Heart left ventricle (tissue), 13 donors: ENCODE results near the gene TUBB3.

Experiments
- POLR2A ChIP-seq, 2 donors: fragments of 450-650 bp; IDR thresholded peaks; one replicate each; pipeline ENCODE4 v1.6.1; 2017; ENCODE audit warnings: antibody characterized with exemption in 2 of 2, mild to moderate bottlenecking in 2 of 2, moderate library complexity in 2 of 2
- TF ChIP-seq, protein P1 (sequence below), 12 donors: fragments of 200-600 bp; sonication (generic) in 4 of 12; IDR thresholded peaks; one replicate each; pipeline versions ENCODE4 v1.5.0 to v1.8.0; 2018 to 2022; ENCODE audit warnings: antibody characterized with exemption in 12 of 12, mild to moderate bottlenecking in 5 of 12
- donor health status: ischemic (EF 13 %, LVEDD 7.1; RV severe dilation, severe dysfunction).
- donor health status: DM: no; HTN: yes; CAD: no.
- donor health status: DM: no; HTN: no; CAD: no.
- donor health status: ischemic (EF 25% LVEDD 6.9; RV normal size, moderate dysfunction).
- donor health status: ischemic (EF 25% LVEDD 5.7; RV mildly dilated, moderate dysfunction).
- donor health status: ischemic (EF 35%, LVEDD 5.7; RV mildly dilated, moderate dysfunction).
- donor health status: nonischemic (EF 11% LVEDD 7.7; RV severe dilation, severe dysfunction).
- donor health status: DM: yes; HTN: yes; CAD: no.
- donor health status: PGD.
- donor health status: ischemic (EF 29% LVEDD 5.4; RV normal size, mild dysfunction).
- donor health status: nonischemic (EF 23%, LVEDD 6.1; RV moderate dilation, normal function).

- TF ChIP-seq POLR2A (IDR thresholded peaks at IDR 0.05), result no peak
- TF ChIP-seq, protein P1, sequence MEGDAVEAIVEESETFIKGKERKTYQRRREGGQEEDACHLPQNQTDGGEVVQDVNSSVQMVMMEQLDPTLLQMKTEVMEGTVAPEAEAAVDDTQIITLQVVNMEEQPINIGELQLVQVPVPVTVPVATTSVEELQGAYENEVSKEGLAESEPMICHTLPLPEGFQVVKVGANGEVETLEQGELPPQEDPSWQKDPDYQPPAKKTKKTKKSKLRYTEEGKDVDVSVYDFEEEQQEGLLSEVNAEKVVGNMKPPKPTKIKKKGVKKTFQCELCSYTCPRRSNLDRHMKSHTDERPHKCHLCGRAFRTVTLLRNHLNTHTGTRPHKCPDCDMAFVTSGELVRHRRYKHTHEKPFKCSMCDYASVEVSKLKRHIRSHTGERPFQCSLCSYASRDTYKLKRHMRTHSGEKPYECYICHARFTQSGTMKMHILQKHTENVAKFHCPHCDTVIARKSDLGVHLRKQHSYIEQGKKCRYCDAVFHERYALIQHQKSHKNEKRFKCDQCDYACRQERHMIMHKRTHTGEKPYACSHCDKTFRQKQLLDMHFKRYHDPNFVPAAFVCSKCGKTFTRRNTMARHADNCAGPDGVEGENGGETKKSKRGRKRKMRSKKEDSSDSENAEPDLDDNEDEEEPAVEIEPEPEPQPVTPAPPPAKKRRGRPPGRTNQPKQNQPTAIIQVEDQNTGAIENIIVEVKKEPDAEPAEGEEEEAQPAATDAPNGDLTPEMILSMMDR (IDR thresholded peaks at IDR 0.05), result no peak
These were observed 29.2 kb upstream of the TUBB3 start for GRCh38 chr16:89893642-89894548.
